22Rv1 (cell line): ENCODE results near the gene NOS1AP.

Experiments
- ZFX ChIP-seq: fragments of 450-650 bp; IDR thresholded peaks from 2 replicates; pipeline ENCODE4 v1.6.1; 2017; ENCODE audit warnings: antibody characterized with exemption, borderline replicate concordance
- TF ChIP-seq, protein P1 (sequence below): fragments of 450-650 bp; IDR thresholded peaks from 2 replicates; pipeline ENCODE4 v1.5.1; 2017; ENCODE audit warnings: mild to moderate bottlenecking

- TF ChIP-seq, protein P1, sequence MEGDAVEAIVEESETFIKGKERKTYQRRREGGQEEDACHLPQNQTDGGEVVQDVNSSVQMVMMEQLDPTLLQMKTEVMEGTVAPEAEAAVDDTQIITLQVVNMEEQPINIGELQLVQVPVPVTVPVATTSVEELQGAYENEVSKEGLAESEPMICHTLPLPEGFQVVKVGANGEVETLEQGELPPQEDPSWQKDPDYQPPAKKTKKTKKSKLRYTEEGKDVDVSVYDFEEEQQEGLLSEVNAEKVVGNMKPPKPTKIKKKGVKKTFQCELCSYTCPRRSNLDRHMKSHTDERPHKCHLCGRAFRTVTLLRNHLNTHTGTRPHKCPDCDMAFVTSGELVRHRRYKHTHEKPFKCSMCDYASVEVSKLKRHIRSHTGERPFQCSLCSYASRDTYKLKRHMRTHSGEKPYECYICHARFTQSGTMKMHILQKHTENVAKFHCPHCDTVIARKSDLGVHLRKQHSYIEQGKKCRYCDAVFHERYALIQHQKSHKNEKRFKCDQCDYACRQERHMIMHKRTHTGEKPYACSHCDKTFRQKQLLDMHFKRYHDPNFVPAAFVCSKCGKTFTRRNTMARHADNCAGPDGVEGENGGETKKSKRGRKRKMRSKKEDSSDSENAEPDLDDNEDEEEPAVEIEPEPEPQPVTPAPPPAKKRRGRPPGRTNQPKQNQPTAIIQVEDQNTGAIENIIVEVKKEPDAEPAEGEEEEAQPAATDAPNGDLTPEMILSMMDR: no peak
- TF ChIP-seq ZFX: no peak
Measured at GRCh38 chr1:162343470-162343869, 274.0 kb downstream of the NOS1AP start.
